ENCODE data around the gene ATXN7L1.

Gene ATXN7L1

DNA sequence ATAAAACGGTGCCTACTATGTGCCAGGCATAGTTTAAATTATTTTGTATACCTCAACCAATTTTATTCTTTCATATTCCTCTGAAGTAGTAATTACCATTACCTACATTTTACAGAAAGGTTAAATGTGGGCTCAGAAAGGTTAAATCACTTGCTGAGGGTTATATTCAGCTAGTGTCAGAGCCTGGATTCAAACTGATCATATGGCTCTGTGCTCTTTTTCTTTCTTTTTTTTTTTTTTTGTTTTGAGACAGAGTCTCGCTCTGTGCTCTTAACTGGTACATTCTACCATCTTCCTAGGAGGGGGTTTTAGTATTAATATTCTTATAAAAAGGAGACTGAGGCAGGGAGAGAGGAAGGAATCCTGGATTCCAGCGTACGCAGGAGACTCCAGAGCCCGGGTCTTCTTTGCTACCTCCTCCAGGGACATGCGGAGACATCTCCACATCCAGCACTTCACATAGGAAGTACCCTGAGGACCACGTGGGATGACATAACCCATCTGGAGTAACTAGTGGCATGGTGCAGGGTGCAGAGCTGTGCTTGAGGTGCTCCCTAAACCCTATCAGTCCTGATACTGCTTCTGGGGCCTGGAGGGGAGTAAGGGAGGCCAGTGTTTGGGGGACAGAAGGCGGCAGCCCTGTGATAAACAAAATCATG is 29.6 kb upstream of the ATXN7L1 start:
- no peak overlapping the region for H3K4me2 ChIP-seq (ENCODE audit: low read depth, low read length)
- no peak overlapping the region for H2AFZ ChIP-seq (ENCODE audit: low read length)
- H3K79me2 ChIP-seq (ENCODE audit: low read length): no peaks in the 10 kb centered on the region
- H3K9me2 ChIP-seq (replicated peaks; ENCODE audit: insufficient read depth, low read length): no peaks in the 10 kb centered on the region
- H3K4me3 ChIP-seq (ENCODE audit: low read length): no peak overlapping the region
- no peaks in the 10 kb centered on the region for H3K36me3 ChIP-seq (replicated peaks; ENCODE audit: insufficient read depth, low read length)
- TF ChIP-seq, protein P1, sequence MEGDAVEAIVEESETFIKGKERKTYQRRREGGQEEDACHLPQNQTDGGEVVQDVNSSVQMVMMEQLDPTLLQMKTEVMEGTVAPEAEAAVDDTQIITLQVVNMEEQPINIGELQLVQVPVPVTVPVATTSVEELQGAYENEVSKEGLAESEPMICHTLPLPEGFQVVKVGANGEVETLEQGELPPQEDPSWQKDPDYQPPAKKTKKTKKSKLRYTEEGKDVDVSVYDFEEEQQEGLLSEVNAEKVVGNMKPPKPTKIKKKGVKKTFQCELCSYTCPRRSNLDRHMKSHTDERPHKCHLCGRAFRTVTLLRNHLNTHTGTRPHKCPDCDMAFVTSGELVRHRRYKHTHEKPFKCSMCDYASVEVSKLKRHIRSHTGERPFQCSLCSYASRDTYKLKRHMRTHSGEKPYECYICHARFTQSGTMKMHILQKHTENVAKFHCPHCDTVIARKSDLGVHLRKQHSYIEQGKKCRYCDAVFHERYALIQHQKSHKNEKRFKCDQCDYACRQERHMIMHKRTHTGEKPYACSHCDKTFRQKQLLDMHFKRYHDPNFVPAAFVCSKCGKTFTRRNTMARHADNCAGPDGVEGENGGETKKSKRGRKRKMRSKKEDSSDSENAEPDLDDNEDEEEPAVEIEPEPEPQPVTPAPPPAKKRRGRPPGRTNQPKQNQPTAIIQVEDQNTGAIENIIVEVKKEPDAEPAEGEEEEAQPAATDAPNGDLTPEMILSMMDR (IDR thresholded peaks at IDR 0.05; ENCODE audit: low read length): no peak
- TF ChIP-seq EZH2 (optimal IDR thresholded peaks at IDR 0.05; ENCODE audit: low read depth, low read length): no peak
- TF ChIP-seq EZH2phosphoT487 (IDR thresholded peaks at IDR 0.05; ENCODE audit: low read length): no peak
- H4K20me1 ChIP-seq (ENCODE audit: insufficient read depth, low read length): no peaks in the 10 kb centered on the region
- H3K9ac ChIP-seq (ENCODE audit: low read length): no peak overlapping the region
- H3K27ac ChIP-seq (ENCODE audit: low read length): no peak overlapping the region
- no peaks in the 10 kb centered on the region; the same call in 1 of the 2 replicates for H3K4me1 ChIP-seq (ENCODE audit: low read length)
- no peak for DNase-seq
- no peaks in the 10 kb centered on the region for H3K9me3 ChIP-seq (replicated peaks; ENCODE audit: insufficient read depth, low read length)
- H3F3A ChIP-seq (ENCODE audit: insufficient read depth, low read length): no peaks in the 10 kb centered on the region
- H3K27me3 ChIP-seq (replicated peaks; ENCODE audit: insufficient read depth, low read length): no peaks in the 10 kb centered on the region

DNA sequence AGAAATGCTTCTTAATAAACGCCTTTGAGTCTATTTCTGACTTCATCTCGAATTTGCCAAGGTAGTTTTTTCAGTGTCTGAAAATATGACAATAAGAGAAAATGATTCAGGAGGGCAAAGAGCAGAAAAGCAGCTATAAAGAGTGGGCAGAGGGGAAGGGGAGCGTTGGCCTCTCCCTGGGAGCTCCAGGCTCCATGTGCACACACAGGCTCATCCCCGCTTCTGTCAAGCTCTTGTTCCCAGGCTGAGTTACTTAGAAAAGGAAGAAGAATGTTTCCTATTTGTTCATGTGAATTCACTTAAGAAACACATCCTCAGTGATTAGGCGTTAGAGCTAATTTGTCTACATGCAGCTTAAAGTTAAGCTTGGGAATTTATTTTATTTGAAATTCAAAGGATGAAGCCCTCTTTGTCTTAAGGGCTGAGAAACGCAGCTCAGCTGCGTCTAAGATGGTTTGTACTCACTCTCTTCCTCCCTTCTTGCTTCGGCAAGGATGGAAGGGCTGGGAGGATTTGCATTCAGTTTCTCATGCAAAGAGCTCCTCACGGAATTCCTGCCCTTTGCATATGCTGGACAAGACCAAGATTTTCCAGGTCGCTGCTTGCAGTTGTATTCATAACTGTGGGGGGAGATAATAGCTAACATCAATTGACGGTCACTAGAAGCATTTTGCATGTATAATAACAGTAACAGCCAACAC is 29.0 kb upstream of the ATXN7L1 start:
- TF ChIP-seq EZH2phosphoT487 (IDR thresholded peaks at IDR 0.05; ENCODE audit: low read length) (no peak), EZH2 (optimal IDR thresholded peaks at IDR 0.05; ENCODE audit: low read depth, low read length) (no peak)
- TF ChIP-seq, protein P1 (IDR thresholded peaks at IDR 0.05; ENCODE audit: low read length): no peak
- Histone ChIP-seq H3K4me1 (ENCODE audit: low read length) (no peaks in the 10 kb centered on the region; the same call in 1 of the 2 replicates), H2AFZ (ENCODE audit: low read length) (no peak overlapping the region), H3K4me3 (ENCODE audit: low read length) (no peak overlapping the region), H3K36me3 (replicated peaks; ENCODE audit: insufficient read depth, low read length) (no peaks in the 10 kb centered on the region), H3K27me3 (replicated peaks; ENCODE audit: insufficient read depth, low read length) (no peaks in the 10 kb centered on the region), H3K9ac (ENCODE audit: low read length) (no peak overlapping the region), H3K4me2 (ENCODE audit: low read depth, low read length) (no peak overlapping the region), H3K9me3 (replicated peaks; ENCODE audit: insufficient read depth, low read length) (no peaks in the 10 kb centered on the region), H3K27ac (ENCODE audit: low read length) (no peak overlapping the region), H4K20me1 (ENCODE audit: insufficient read depth, low read length) (no peaks in the 10 kb centered on the region), H3K79me2 (ENCODE audit: low read length) (no peaks in the 10 kb centered on the region), H3K9me2 (replicated peaks; ENCODE audit: insufficient read depth, low read length) (no peaks in the 10 kb centered on the region), H3F3A (ENCODE audit: insufficient read depth, low read length) (no peaks in the 10 kb centered on the region)
- DNase-seq: no peak

DNA sequence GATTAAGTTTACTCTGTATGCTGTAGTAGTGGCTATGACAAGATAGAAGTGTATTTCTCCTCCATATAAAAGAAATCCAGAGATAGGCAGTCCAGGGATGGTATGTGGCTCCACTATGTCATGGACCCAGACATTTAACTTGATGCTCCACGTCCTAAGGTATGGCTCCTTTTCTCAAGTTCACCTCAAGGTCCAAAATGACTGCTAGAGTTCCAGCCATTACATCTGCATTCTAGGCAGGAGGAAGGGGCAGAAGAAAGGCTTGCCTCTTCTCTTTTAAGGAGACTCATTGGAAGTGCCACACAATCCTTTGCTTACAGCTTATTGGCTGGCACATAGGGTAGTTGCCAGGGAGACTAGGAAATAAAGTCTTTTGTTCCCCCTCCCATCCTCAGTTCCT is 27.7 kb upstream of the ATXN7L1 start:
- no peak for DNase-seq
- H3K9me2 ChIP-seq (replicated peaks; ENCODE audit: insufficient read depth, low read length): no peaks in the 10 kb centered on the region
- H3F3A ChIP-seq (ENCODE audit: insufficient read depth, low read length): no peaks in the 10 kb centered on the region
- TF ChIP-seq, protein P1 (IDR thresholded peaks at IDR 0.05; ENCODE audit: low read length): no peak
- TF ChIP-seq EZH2phosphoT487 (IDR thresholded peaks at IDR 0.05; ENCODE audit: low read length) (no peak), EZH2 (optimal IDR thresholded peaks at IDR 0.05; ENCODE audit: low read depth, low read length) (no peak)
- H2AFZ ChIP-seq (ENCODE audit: low read length): no peak overlapping the region
- no peaks in the 10 kb centered on the region for H3K9me3 ChIP-seq (replicated peaks; ENCODE audit: insufficient read depth, low read length)
- no peaks in the 10 kb centered on the region for H3K27me3 ChIP-seq (replicated peaks; ENCODE audit: insufficient read depth, low read length)
- H3K4me1 ChIP-seq (ENCODE audit: low read length): no peaks in the 10 kb centered on the region; the same call in 1 of the 2 replicates
- H3K4me3 ChIP-seq (ENCODE audit: low read length): no peak overlapping the region
- H3K4me2 ChIP-seq (ENCODE audit: low read depth, low read length): no peak overlapping the region
- no peaks in the 10 kb centered on the region for H3K36me3 ChIP-seq (replicated peaks; ENCODE audit: insufficient read depth, low read length)
- no peaks in the 10 kb centered on the region for H4K20me1 ChIP-seq (ENCODE audit: insufficient read depth, low read length)
- H3K27ac ChIP-seq (ENCODE audit: low read length): no peak overlapping the region
- H3K9ac ChIP-seq (ENCODE audit: low read length): no peak overlapping the region
- no peaks in the 10 kb centered on the region for H3K79me2 ChIP-seq (ENCODE audit: low read length)

Data from MM.1S (cell line).